ENCODE data around the gene ILF3.

The ILF3 gene

GRCh38 chr19:10642473-10643171 lies 11.5 kb upstream of the ILF3 start:
- TF ChIP-seq CTCF (IDR thresholded peaks at IDR 0.05; ENCODE audit: low read depth, low read length): no peak
- H3K4me3 ChIP-seq (ENCODE audit: low read depth, low read length): no peak overlapping the region

- no peak overlapping the region for H3K4me3 ChIP-seq (ENCODE audit: low read depth, low read length)
These were observed 10.8 kb upstream of the ILF3 start for GRCh38 chr19:10643172-10643967.

GRCh38 chr19:10643968-10644259 lies 10.2 kb upstream of the ILF3 start:
- TF ChIP-seq CTCF (IDR thresholded peaks at IDR 0.05; ENCODE audit: low read depth, low read length): no peak
- no peak overlapping the region for H3K4me3 ChIP-seq (ENCODE audit: low read depth, low read length)

More at GRCh38 chr19:10643172-10643967, 10.8 kb upstream of the ILF3 start:
- no peak for TF ChIP-seq CTCF (IDR thresholded peaks at IDR 0.05; ENCODE audit: low read depth, low read length)

- peak; percentile 90 for TF ChIP-seq CTCF (IDR thresholded peaks at IDR 0.05; ENCODE audit: low read depth, low read length)
- no peak overlapping the region for H3K4me3 ChIP-seq (ENCODE audit: low read depth, low read length)
These were observed 9.7 kb upstream of the ILF3 start for GRCh38 chr19:10644260-10645007.

GRCh38 chr19:10646456-10647159 lies 7.5 kb upstream of the ILF3 start:
- no peak overlapping the region for H3K4me3 ChIP-seq (ENCODE audit: low read depth, low read length)
- TF ChIP-seq CTCF (IDR thresholded peaks at IDR 0.05; ENCODE audit: low read depth, low read length): no peak

- TF ChIP-seq CTCF (IDR thresholded peaks at IDR 0.05; ENCODE audit: low read depth, low read length): no peak
- no peak overlapping the region for H3K4me3 ChIP-seq (ENCODE audit: low read depth, low read length)
These were observed 5.8 kb upstream of the ILF3 start for GRCh38 chr19:10648360-10648759.

Data from WI38 (cell line).